Thoracic aorta (tissue), 2 donors: ENCODE results near the gene MYO1D. TPM values are rescaled to one million over a fixed set of nuclear protein-coding genes. Genes with fewer than 3 reads are reported as not detected.

Source experiments
- ATAC-seq: fragments of 150-250 bp; one replicate; pipeline ENCODE4 v1.8.0; 2017; ENCODE audit warnings: low read depth; ENCODE audit not compliant: insufficient number of reproducible peaks, low FRiP score
- DNase-seq: peaks from one replicate; pipeline ENCODE4 v3.0.0-alpha.2; 2020; ENCODE audit warnings: low spot score
- H3K27ac ChIP-seq, 2 donors: fragments of 200-600 bp; sonication (generic); 1 replicate in 1 of 2; 2 replicates in 1 of 2; pipeline ENCODE4 v1.5.1; 2016; ENCODE audit warnings: mild to moderate bottlenecking in 2 of 2, moderate library complexity in 2 of 2
- H3K27me3 ChIP-seq: fragments of 200-600 bp; sonication (generic); replicated peaks from 2 replicates; pipeline ENCODE4 v1.6.0; 2016; ENCODE audit warnings: mild to moderate bottlenecking; ENCODE audit not compliant: insufficient read depth
- H3K36me3 ChIP-seq: fragments of 200-600 bp; sonication (generic); one replicate; pipeline ENCODE4 v1.5.1; 2016
- H3K4me1 ChIP-seq, 2 donors: fragments of 200-600 bp; sonication (generic); 1 replicate in 1 of 2; 2 replicates in 1 of 2; pipeline versions ENCODE4 v1.5.1 to v1.6.0; 2016; ENCODE audit warnings: low read depth in 2 of 2, mild to moderate bottlenecking in 1 of 2; ENCODE audit not compliant: control insufficient read depth in 1 of 2
- H3K4me3 ChIP-seq: fragments of 200-600 bp; sonication (generic); 2 replicates; pipeline ENCODE4 v1.5.1; 2016; ENCODE audit warnings: mild to moderate bottlenecking
- H3K9me3 ChIP-seq: fragments of 200-600 bp; sonication (generic); 2 replicates; pipeline ENCODE4 v1.5.1; 2016
- total RNA-seq, 2 donors: library from RNA; depleted of rRNA; stranded (reverse); fragments of >200 nt; gene quantifications; one replicate each; pipeline versions ENCODE4 v1.1.0 to v1.2.3, GENCODE V29; 2016
- TF ChIP-seq, protein P1 (sequence below): fragments of 200-600 bp; sonication (generic); IDR thresholded peaks from one replicate; pipeline ENCODE4 v1.5.1; 2019; ENCODE audit warnings: antibody characterized with exemption

Gene MYO1D
- total RNA-seq, 2 donors from 2014 or later: 257 to 370 TPM

DNA sequence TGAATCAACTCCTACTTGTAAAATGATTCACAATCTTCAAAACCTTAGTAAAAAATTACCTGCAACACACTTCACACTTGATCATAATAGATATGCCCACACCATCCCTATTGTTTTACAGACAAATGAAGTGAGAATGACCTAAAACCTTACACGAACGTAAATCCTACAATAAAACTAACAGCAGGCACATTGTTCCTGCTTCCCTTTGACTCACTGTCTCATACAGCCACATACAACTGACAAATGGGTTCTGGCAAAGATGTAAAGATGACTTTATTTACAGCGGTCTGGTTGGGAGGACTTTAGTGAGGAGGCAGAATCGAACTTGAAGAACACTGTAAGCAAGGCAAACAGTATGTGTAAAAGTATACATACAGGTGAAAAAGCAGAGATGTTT lies 188.7 kb downstream of the MYO1D start:
- Histone ChIP-seq H3K27me3 (no peaks in the 10 kb centered on the region), H3K27ac (no peak overlapping the region), H3K4me1 (no peaks in the 10 kb centered on the region), H3K4me3 (no peak overlapping the region), H3K9me3 (no peaks in the 10 kb centered on the region), H3K36me3 (peaks cover 5% of the 10 kb centered on the region)
- TF ChIP-seq, protein P1, sequence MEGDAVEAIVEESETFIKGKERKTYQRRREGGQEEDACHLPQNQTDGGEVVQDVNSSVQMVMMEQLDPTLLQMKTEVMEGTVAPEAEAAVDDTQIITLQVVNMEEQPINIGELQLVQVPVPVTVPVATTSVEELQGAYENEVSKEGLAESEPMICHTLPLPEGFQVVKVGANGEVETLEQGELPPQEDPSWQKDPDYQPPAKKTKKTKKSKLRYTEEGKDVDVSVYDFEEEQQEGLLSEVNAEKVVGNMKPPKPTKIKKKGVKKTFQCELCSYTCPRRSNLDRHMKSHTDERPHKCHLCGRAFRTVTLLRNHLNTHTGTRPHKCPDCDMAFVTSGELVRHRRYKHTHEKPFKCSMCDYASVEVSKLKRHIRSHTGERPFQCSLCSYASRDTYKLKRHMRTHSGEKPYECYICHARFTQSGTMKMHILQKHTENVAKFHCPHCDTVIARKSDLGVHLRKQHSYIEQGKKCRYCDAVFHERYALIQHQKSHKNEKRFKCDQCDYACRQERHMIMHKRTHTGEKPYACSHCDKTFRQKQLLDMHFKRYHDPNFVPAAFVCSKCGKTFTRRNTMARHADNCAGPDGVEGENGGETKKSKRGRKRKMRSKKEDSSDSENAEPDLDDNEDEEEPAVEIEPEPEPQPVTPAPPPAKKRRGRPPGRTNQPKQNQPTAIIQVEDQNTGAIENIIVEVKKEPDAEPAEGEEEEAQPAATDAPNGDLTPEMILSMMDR: no peak
- DNase-seq: no peak
- ATAC-seq: no peak

GRCh38 chr17:32684087-32684958 lies 192.6 kb downstream of the MYO1D start:
- TF ChIP-seq, protein P1: no peak
- Histone ChIP-seq H3K27ac (no peak overlapping the region), H3K27me3 (no peaks in the 10 kb centered on the region), H3K9me3 (no peaks in the 10 kb centered on the region), H3K4me3 (no peak overlapping the region), H3K36me3 (no peaks in the 10 kb centered on the region), H3K4me1 (no peaks in the 10 kb centered on the region)
- ATAC-seq: no peak
- DNase-seq: no peak

GRCh38 chr17:32673964-32674363 lies 203.0 kb downstream of the MYO1D start:
- H3K9me3 ChIP-seq: no peaks in the 10 kb centered on the region
- H3K4me3 ChIP-seq: no peak overlapping the region
- H3K27ac ChIP-seq: peak overlapping the region in 1 of 2 donors; percentile 30
- no peak for ATAC-seq
- TF ChIP-seq, protein P1: no peak
- no peak for DNase-seq
- no peaks in the 10 kb centered on the region for H3K36me3 ChIP-seq
- H3K27me3 ChIP-seq: no peaks in the 10 kb centered on the region
- H3K4me1 ChIP-seq: peaks cover 30 to 37% of the 10 kb centered on the region in 2 donors

DNA sequence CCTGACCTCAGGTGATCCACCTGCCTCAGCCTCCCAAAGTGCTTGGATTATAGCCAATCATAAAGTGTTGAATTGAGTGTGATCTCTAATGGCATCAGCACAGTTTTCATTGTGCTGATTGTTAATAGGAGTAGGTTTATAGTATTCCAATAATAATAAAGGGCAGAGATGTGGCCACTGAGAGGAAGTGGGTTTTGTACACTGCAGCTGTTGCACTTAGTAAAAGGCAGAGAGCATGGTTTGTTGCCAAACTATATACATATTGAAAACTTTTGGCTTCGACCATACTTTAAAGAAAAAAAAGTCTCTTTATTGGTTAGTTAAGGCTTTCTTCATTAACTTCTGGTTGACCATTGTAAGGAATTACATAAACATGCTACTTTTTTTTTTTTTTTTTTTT lies 204.2 kb downstream of the MYO1D start:
- H3K36me3 ChIP-seq: no peaks in the 10 kb centered on the region
- H3K4me3 ChIP-seq: no peak overlapping the region
- ATAC-seq (no peak), DNase-seq (no peak)
- H3K27ac ChIP-seq: peak overlapping the region in 1 of 2 donors; percentile 2
- no peaks in the 10 kb centered on the region for H3K27me3 ChIP-seq
- H3K9me3 ChIP-seq: no peaks in the 10 kb centered on the region
- TF ChIP-seq, protein P1: no peak
- H3K4me1 ChIP-seq: peaks cover 30 to 37% of the 10 kb centered on the region in 2 donors

DNA sequence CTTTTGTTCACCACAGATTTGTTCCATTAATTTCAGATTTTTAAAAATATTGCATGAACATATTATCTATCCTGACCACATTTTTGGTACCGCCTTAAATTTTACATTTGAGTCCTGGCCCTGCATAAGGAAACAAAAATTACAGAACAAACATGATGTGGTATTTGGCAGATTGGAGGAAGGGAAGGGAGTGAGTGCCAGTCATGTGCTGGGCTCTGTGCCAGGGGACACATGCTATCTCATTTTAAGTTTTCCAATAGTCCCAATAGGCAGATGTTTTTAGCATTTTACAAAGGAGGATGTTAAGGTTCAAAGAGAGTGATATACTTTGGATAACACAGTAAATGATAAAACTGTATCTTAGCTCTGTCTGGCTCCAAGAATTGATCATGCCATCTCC lies 205.0 kb downstream of the MYO1D start:
- DNase-seq (no peak), ATAC-seq (no peak)
- Histone ChIP-seq H3K27me3 (no peaks in the 10 kb centered on the region), H3K9me3 (no peaks in the 10 kb centered on the region), H3K4me1 (peaks cover 30 to 37% of the 10 kb centered on the region in 2 donors), H3K36me3 (no peaks in the 10 kb centered on the region), H3K4me3 (no peak overlapping the region), H3K27ac (peak overlapping the region in 1 of 2 donors; percentile 2)
- TF ChIP-seq, protein P1: no peak
